WI38 (cell line): ENCODE results near the gene CCL17.

Source experiments
- H3K4me3 ChIP-seq: 2 replicates; pipeline ENCODE4 v1.5.1; 2011; ENCODE audit warnings: low read depth, mild to moderate bottlenecking, control low read depth, low read length
- TF ChIP-seq, protein P1 (sequence below): IDR thresholded peaks from 2 replicates; pipeline ENCODE4 v1.5.1; 2012; ENCODE audit warnings: low read depth, mild to moderate bottlenecking, control low read depth, low read length

The CCL17 gene

GRCh38 chr16:57413301-57413730, 8.7 kb downstream of the CCL17 start:
- H3K4me3 ChIP-seq, result no peak overlapping the region
- TF ChIP-seq, protein P1, sequence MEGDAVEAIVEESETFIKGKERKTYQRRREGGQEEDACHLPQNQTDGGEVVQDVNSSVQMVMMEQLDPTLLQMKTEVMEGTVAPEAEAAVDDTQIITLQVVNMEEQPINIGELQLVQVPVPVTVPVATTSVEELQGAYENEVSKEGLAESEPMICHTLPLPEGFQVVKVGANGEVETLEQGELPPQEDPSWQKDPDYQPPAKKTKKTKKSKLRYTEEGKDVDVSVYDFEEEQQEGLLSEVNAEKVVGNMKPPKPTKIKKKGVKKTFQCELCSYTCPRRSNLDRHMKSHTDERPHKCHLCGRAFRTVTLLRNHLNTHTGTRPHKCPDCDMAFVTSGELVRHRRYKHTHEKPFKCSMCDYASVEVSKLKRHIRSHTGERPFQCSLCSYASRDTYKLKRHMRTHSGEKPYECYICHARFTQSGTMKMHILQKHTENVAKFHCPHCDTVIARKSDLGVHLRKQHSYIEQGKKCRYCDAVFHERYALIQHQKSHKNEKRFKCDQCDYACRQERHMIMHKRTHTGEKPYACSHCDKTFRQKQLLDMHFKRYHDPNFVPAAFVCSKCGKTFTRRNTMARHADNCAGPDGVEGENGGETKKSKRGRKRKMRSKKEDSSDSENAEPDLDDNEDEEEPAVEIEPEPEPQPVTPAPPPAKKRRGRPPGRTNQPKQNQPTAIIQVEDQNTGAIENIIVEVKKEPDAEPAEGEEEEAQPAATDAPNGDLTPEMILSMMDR, result no peak

- TF ChIP-seq, protein P1, result no peak
- H3K4me3 ChIP-seq, result no peak overlapping the region
Measured at GRCh38 chr16:57413733-57414132, 9.2 kb downstream of the CCL17 start.

GRCh38 chr16:57416084-57416483, 11.5 kb downstream of the CCL17 start:
- TF ChIP-seq, protein P1, result no peak
- no peak overlapping the region for H3K4me3 ChIP-seq

- TF ChIP-seq, protein P1, result no peak
Measured at GRCh38 chr16:57419506-57419905, 14.9 kb downstream of the CCL17 start.

GRCh38 chr16:57422026-57422944, 17.7 kb downstream of the CCL17 start:
- TF ChIP-seq, protein P1, result peak; percentile 89

More at GRCh38 chr16:57419506-57419905, 14.9 kb downstream of the CCL17 start:
- no peak overlapping the region for H3K4me3 ChIP-seq

DNA sequence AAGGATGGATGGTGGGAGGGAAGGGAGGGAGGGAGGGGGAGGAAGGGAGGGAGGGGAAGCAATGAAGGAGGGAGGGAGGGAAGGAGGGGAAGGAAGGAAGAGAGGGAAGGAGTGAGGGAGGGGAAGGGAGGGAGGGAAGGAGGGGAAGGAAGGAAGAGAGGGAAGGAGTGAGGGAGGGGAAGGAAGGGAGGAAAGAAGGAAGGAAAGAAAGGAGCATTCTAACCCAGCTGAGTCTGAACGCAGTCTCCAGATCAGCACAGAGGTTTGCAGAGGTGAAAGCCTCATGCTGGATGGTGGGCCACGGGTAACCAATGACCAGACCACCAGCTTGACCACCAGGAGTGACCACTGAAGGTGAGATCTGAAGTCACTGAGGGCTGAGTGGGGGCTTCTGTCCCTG, 18.6 kb downstream of the CCL17 start:
- TF ChIP-seq, protein P1, result no peak
- H3K4me3 ChIP-seq, result no peak overlapping the region

More at GRCh38 chr16:57422026-57422944, 17.7 kb downstream of the CCL17 start:
- H3K4me3 ChIP-seq, result no peak overlapping the region

DNA sequence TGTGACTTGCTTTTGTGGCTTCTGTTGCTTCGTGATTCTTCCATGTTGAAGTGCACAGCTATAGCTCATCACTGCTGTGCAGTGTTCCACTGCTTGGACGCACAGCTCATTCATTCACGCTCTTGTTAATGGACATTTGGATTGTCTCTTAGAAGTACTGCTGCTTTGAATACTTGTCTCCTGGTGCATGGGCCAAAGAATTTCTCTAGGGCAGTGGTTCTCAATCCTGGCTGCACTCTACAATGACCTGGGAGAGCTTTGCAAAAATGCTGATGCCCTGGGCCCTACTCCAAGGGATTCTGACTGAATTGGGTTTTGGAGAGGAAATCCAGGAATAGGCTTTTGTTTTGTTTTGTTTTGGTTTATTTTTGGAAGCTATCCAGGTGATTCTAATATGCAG, 20.0 kb downstream of the CCL17 start:
- no peak overlapping the region for H3K4me3 ChIP-seq
- TF ChIP-seq, protein P1, result no peak
